Endometrium (tissue), 2 donors: ENCODE data around the gene SRSF5.
"Not testable (repeated sequence)": the region's sequence is repeated elsewhere in the genome, so short reads cannot be mapped to it uniquely, and the experiment has no call there.

Experiments used
- FAIRE-seq: peaks from 2 replicates; lab custom pipeline; 2012; peaks lifted over from hg19 to GRCh38; lab: Jason Lieb, UNC
- donor health status: control.
- donor health status: control.

SRSF5 gene

GRCh38 chr14:69766984-69767368 lies at the start of gene SRSF5:
TSS of gene SRSF5 (plus strand) at chr14:69767142. CDS start at chr14:69768157, 1,015 bp downstream.
- FAIRE-seq, result peak; percentile 95

DNA sequence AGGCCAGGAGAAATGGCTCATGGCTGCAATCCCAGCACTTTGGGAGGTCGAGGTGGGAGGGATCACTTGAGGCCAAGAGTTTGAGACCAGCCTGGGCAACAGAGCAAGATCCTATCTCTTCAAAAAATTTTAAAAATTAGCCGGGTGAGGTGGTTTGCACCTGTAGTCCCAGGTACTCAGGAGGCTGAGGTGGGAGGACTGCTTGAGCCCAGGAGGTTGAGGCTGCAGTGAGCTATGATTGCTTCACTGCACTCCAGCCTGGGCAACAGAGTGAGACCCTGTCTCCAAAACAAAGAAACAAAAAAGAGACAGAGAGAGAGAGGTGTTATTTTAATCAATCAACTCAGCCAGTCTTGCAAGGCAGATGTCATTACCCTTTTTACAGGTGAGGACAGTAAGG lies 48.3 kb upstream of the SRSF5 start:
- not testable (repeated sequence) for FAIRE-seq

DNA sequence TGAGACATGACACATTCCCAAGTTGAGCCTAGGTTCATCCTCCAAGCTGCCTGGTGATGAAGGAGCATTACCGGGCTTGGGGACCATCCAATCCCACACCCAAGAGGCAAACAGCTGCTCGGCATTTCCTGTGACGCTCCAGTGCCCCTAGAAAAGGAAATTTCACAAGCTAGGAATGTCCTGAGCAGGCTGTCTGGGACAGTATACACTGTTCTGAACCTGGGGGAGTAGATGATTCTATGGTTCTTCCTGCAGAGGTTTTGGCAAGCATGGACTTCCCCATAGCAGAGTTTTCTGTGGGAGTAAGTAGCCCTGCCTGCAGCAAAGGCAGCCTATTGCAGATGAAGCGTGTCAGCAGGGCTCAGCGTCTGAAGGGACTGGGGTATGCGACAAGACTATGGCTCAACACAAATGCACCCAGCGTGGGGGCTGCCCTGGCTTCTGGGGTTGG lies 47.4 kb upstream of the SRSF5 start:
- no peak for FAIRE-seq

- FAIRE-seq, result no peak
These were observed 46.0 kb upstream of the SRSF5 start for GRCh38 chr14:69720912-69721311.

DNA sequence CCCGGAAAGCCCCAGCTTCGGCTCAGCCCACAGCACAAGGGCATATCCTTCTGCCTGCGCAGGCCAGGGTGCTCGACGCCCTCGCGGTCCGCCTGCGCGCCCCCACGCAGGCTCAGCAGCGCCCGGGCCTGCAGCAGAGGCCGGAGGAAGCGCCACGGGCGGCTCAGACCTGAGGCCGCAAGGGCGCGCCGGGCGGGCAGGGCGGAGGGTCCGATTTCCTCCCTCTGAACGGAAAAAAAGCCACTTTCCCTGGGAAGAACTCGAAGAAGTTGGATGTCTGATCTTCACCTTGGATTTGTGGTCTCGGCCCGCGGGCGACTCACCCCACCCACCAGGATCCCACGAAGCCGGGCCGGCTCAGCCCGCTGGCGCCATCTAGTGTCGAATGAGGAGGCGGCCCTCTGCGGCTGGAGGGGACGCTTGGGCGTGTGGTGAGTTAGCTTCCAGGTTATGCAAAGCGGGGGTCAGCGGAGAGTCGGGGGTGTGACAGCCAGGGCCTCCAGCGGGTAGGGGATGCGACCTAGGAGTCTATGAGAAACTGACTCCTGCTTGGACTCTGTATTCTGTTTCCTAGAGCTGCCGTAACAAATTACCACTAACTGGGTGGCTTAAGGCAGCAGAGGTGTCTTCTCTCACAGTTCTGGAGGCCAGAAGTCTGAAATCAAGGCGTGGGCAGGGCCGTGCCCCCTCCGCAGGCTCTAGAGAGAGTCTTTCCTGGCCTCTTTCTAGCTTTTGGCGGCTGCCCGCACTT lies 40.0 kb upstream of the SRSF5 start:
- no peak for FAIRE-seq

DNA sequence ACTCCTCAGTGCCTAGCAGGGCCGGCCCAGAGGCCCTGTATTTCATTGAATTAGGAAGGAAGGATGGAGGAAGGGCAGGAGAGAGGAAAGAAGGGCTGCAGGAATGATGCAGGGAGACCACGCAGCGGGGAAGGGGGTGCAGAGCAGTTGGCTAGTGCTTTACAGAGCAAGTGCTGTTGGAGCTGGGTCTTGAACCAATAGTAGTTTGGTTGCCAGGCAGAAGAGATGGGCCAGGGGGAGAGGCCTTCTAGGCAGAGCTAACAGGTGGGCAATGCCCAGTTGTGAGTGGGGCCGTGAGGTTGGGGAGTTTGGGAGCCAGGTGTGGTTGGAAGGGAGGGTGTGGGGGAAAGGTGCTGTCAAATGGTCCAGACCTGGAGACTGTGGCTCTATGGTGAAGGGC lies 39.1 kb upstream of the SRSF5 start:
- FAIRE-seq, result no peak

DNA sequence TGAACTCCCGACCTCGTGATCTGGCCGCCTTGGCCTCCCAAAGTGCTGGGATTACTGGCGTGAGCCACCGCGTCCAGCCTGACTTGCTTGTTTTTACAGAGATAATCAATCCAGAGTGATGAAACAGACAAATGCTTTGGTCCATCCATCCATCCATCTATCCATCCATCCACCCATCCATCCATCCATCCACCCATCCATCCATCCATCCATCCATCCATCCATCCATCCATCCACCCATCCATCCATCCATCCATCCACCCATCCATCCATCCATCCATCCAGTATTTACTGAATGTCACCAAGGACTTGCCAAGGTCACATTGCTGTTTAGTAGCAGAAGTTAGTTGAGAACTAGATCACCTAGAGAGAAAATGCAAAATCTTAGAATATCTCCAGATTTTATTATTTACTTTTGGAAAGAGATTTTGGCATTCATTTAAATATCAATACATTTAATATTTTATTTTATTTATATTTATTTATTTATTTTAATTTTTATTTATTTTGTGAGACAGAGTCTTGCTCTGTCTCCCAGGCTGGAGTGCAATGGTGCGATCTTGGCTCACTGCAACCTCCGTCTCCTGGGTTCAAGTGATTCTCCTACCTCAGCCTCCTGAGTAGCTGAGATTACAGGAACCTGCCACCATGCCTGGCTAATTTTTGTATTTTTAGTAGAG lies 34.9 kb upstream of the SRSF5 start:
- not testable (repeated sequence) for FAIRE-seq

DNA sequence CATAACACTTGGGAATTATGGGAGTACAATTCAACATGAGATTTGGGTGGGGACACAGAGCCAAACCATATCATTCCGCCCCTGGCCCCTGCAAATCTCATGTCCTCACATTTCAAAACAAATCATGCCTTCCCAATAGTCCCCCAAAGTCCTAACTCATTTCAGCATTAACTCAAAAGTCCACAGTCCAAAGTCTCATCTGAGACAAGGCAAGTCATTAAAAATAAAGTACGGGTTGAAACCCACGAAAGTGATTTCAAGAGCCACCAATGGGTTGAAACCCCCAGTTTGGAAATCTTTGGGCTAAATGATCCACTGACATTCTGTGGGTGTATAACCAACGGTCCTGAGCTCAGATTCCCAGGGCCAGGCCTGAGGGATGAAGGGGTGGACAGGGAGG lies 30.5 kb upstream of the SRSF5 start:
- FAIRE-seq, result not testable (repeated sequence)

DNA sequence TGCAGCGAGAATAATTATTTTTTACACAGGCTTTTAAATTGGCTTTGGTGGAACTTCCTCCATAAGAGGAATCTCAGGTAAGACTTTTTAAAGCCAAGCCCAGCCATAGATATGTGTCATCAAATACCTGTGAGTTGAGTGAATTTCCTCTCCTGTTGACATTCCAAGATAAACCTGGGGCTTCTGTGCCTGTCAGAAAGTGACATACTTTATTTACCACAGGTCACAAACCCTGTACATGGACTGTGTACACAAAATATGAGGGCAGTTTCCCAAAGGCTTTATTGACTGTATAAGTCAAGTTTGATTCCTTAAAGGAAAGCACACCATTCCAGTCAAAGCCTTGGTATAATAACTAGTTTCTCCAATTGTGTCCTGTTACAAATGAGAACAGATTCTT lies 25.9 kb upstream of the SRSF5 start:
- no peak for FAIRE-seq

- no peak for FAIRE-seq
These were observed 17.0 kb upstream of the SRSF5 start for GRCh38 chr14:69749956-69750355.

GRCh38 chr14:69750495-69750894 lies 16.4 kb upstream of the SRSF5 start:
- no peak for FAIRE-seq

DNA sequence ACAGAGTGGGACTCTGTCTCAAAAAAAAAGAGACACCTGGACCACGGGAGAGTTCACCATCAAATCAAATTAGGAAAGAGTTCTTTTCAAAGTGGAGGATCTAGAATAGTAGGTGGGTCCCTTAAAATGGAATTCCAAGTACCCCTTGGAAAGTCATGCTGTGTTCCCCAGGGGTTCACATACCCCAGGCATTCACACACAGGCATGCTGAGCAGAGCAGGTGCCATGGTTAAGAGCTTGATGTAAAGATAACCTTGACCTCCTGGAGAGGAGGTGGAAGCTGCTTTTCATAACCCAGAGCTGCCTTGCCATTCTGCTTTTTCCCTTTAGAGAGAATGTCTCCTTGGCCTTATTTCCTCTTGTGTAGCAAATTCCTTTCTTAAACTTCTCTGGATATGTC lies 14.2 kb upstream of the SRSF5 start:
- no peak for FAIRE-seq

DNA sequence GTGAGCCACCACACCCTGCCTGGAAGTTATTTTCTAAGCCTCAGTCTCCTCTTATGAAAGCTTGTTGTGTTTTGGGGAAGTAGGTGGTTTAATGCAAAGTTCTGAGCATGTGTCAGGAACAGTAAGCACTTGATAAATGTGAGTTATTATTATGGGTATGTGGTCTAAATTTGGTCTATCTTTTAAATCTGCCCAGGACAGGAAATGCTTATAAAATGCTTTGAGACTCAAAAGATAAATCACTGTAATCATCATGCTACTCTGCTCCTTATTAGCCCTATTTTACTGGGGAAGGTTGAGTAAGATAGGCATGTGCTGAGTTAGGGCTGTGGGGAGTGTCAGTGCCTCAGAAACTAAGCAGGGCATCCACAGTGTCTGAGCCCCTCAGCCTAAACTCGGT lies 13.1 kb upstream of the SRSF5 start:
- no peak for FAIRE-seq

DNA sequence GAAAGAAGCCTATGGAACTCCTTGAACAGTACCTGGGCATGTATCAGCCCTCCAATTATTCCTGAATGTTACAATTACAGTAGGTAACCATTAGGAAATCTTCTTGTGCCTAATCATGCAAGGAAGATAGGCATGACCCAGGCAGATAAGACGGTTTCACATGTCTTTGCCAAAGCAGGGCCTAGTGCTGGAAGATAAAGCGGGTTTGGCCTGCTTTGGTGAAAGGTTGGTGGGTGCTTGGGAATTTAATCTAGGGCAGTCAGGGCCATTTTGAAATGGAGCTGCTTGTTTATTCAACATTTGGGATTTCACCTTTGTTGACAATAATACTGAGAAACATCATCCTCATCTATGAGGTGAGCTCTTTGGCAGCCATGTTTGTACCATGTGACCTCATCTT lies 12.5 kb upstream of the SRSF5 start:
- FAIRE-seq, result no peak

DNA sequence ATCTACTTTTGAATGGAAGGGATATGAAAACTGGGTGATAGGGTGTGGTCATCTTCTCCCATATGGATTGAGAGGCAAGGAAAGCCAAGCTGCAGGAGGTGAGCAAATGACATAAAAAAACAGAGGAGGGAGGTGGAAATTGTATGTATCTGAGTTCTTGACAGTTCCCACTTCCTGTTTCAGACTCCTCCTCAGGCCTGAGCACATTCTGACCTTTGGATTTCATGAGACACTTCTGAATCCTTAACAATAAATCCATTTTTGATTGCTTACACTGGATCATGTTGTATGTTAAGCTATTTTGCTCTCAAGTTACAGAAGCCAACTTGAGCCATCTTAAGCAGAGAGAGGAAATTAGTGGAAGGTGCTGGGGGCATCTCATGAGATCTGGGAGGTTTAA lies 11.6 kb upstream of the SRSF5 start:
- no peak for FAIRE-seq

DNA sequence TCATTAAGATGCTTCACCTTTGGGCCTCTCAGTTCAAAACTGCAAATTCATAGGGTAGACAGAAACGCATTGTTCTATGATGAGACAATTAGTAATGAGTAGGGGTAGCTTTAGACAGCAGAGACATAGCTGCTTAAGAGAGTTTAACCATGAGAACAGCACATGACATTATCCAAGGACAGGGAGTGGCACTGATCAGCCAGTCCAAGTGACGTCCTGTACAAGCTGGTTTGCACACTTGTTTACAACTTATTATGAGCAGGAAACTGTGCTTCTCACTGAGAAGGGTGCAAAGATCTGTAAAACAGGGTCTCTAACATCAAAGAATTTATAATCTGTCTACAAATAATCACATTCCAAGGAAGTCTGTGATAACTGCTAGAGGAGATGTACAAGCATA lies 11.2 kb upstream of the SRSF5 start:
- no peak for FAIRE-seq

DNA sequence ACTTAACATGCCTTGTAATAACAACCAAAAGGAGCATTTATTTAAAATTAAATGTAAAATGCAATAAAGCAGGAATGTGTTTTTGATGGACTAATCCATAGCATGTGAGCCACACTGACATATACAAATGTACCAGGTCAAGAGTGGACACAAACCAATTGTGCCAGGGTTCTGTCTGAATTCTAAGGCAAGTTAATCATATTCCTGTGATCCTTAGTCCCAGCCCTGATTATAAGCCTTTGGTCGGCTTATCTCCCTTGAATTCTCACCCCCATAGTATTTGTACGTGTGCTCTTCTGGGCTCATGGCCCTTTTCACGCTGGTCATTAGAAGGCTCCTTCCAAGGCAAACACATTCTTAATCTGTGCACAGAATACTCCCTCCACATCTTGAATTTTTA lies 10.6 kb upstream of the SRSF5 start:
- no peak for FAIRE-seq

GRCh38 chr14:69760810-69761209 lies 6.1 kb upstream of the SRSF5 start:
- no peak for FAIRE-seq

DNA sequence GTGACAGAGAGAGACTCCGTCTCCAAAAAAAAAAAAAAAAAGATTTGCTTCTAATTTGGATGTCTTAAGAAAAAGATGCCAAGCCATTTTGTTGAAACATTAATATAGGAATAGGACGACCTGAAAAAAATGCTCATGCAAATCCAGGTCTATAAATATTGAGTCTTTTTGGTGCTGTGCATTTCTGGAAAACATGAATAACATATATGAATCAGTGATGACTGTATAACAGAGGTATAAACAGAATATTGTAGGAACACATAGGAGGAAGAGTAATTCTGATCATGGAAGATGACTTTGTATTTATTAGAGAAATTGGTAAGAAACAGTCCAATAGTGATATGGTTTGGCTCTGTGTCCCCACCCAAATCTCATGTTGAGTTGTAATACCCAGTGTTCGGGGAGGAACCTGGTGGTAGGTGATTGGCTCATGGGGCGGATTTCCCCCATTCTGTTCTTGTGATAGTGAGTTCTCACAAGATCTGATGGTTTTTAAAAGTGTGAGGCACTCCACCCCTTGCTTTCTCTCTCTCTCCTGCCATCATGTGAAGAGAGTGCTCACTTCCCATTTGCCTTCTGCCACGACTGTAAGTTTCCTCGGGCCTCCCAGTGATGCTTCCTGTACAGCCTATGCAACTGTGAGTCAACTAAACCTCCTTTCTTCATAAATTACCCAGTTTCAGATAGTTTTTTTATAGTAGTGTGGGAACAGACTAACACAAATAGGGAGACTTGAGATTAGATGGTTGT lies 3.0 kb upstream of the SRSF5 start:
- FAIRE-seq, result no peak

DNA sequence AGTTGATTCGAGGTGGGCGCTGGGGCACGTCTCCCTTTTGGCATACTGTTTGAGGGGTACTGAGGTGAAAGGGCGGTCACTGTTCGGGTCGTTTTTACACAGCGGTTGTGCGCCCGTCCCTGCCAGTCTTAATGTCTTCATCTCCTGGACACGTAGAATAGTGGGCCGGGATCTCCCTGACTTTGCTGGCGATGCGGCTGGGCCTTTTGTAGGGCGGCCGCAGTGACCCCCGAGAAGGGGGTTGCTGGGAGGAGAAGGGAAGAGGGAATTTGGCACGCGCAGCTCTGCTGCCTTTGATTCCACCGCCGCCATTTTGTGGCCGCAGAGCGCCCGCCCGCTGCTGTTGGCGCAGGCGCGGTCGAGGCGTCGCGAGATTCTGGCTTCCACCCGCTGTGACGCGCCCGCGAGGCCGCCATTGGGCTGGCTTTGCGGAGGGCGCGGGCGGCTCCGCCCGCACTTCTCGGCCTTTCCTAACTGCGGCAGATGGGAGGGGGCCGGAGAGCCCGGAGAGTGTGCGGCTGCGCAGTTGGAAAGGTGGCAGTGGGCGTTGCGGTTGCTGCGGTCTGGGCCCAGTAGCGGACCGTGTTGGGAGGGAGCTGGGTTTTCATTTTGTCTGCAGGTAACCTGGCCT lies 542 bp downstream of the SRSF5 start:
- FAIRE-seq, result no peak

GRCh38 chr14:69768873-69769272 lies 1.9 kb downstream of the SRSF5 start:
- FAIRE-seq, result no peak

- FAIRE-seq, result no peak
These were observed 2.7 kb downstream of the SRSF5 start for GRCh38 chr14:69769623-69770022.

GRCh38 chr14:69770559-69770958 lies 3.6 kb downstream of the SRSF5 start:
- no peak for FAIRE-seq
